Stimulated activated naive CD8-positive, alpha-beta T cell treated with anti-CD3 and anti-CD28 coated beads, Interleukin-15, Interleukin-2, amounts not matched to agents 100 ng/mL and 50 ng/mL, for 24 hours (primary cell): ENCODE data around the gene EP300.
"Not testable (repeated sequence)": the region's sequence is repeated elsewhere in the genome, so short reads cannot be mapped to it uniquely, and the experiment has no call there.

Experiments
- H3K27ac Mint-ChIP-seq: one replicate; pipeline ENCODE4 v1.8.0; 2021; ENCODE audit warnings: mild to moderate bottlenecking, mixed read lengths
- H3K27me3 Mint-ChIP-seq: one replicate; pipeline ENCODE4 v1.8.0; 2021; ENCODE audit warnings: mixed read lengths
- H3K36me3 Mint-ChIP-seq: one replicate; pipeline ENCODE4 v1.8.0; 2021; ENCODE audit warnings: low read depth, mixed read lengths
- H3K4me1 Mint-ChIP-seq: one replicate; pipeline ENCODE4 v1.8.0; 2021; ENCODE audit warnings: low read depth, mixed read lengths
- H3K4me3 Mint-ChIP-seq: one replicate; pipeline ENCODE4 v1.8.0; 2021; ENCODE audit warnings: mild to moderate bottlenecking, mixed read lengths
- H3K9me3 Mint-ChIP-seq: one replicate; pipeline ENCODE4 v1.8.0; 2021; ENCODE audit warnings: mixed read lengths

EP300 gene

DNA sequence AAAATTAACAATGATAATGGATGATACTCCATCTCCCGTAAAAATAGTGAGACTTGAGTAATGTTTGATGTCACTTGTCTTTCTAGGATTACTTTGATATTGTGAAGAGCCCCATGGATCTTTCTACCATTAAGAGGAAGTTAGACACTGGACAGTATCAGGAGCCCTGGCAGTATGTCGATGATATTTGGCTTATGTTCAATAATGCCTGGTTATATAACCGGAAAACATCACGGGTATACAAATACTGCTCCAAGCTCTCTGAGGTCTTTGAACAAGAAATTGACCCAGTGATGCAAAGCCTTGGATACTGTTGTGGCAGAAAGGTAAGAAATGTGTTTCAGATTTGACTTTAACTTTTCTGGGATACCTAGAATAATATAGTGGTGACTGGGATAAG, 64.7 kb downstream of the EP300 start:
- Mint-ChIP-seq H3K9me3 (no peaks in the 10 kb centered on the region), H3K36me3 (peaks cover 80% of the 10 kb centered on the region), H3K27ac (no peak overlapping the region), H3K4me1 (no peaks in the 10 kb centered on the region), H3K4me3 (no peak overlapping the region), H3K27me3 (no peaks in the 10 kb centered on the region)

DNA sequence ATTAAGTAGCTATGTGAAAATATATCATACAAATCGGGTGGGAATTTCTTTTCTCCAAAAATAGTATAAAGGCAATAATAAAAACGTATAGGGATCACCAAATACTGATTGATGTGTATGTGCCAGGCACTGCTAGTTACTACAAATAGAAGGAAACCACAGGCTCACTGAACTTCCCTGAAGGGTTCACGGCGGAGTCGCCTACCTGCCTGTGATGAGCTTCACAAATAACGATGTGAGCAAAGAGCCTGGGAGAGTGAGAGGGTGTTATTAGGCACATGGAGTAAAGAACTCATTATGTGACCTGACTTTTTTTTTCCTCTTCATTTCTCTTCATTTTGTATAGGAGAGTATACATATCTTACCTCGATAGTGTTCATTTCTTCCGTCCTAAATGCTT, 76.8 kb downstream of the EP300 start:
- H3K27me3 Mint-ChIP-seq = no peaks in the 10 kb centered on the region
- no peaks in the 10 kb centered on the region for H3K4me1 Mint-ChIP-seq
- peaks cover 62% of the 10 kb centered on the region for H3K36me3 Mint-ChIP-seq
- H3K27ac Mint-ChIP-seq = no peak overlapping the region
- no peaks in the 10 kb centered on the region for H3K9me3 Mint-ChIP-seq
- no peak overlapping the region for H3K4me3 Mint-ChIP-seq

GRCh38 chr22:41171996-41172395, 79.6 kb downstream of the EP300 start:
- peaks cover 5% of the 10 kb centered on the region for H3K4me1 Mint-ChIP-seq
- no peak overlapping the region for H3K27ac Mint-ChIP-seq
- peaks cover 64% of the 10 kb centered on the region for H3K36me3 Mint-ChIP-seq
- H3K4me3 Mint-ChIP-seq = no peak overlapping the region
- H3K27me3 Mint-ChIP-seq = no peaks in the 10 kb centered on the region
- H3K9me3 Mint-ChIP-seq = no peaks in the 10 kb centered on the region

DNA sequence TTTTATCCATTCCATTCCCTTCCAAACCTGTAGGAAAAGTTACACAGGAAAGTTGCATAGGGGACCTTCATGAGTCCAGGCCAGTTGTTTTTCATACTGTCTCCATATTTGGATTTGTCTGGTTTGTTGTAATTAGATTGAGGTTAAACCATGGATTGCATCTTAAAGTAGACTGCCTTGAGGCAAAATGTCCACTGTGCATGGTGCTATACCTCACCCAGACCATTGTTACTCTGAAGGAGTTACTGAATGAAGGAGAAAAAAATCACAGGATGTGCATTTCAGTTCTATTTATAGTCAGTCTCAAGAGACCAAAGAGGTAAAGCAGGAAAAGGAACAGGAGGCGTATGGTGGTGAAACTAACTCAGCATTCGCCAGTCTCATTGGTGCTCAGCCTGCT, 83.2 kb downstream of the EP300 start:
- Mint-ChIP-seq H3K27ac (no peak overlapping the region), H3K27me3 (no peaks in the 10 kb centered on the region), H3K4me1 (peaks cover 5% of the 10 kb centered on the region), H3K36me3 (peaks cover 58% of the 10 kb centered on the region), H3K9me3 (no peaks in the 10 kb centered on the region), H3K4me3 (no peak overlapping the region)

- H3K9me3 Mint-ChIP-seq = no peaks in the 10 kb centered on the region
- H3K4me3 Mint-ChIP-seq = no peak overlapping the region
- no peaks in the 10 kb centered on the region for H3K27me3 Mint-ChIP-seq
- H3K27ac Mint-ChIP-seq = no peak overlapping the region
- H3K36me3 Mint-ChIP-seq = peaks cover 57% of the 10 kb centered on the region
- peaks cover 5% of the 10 kb centered on the region for H3K4me1 Mint-ChIP-seq
Measured at GRCh38 chr22:41177040-41177621, 84.7 kb downstream of the EP300 start.

DNA sequence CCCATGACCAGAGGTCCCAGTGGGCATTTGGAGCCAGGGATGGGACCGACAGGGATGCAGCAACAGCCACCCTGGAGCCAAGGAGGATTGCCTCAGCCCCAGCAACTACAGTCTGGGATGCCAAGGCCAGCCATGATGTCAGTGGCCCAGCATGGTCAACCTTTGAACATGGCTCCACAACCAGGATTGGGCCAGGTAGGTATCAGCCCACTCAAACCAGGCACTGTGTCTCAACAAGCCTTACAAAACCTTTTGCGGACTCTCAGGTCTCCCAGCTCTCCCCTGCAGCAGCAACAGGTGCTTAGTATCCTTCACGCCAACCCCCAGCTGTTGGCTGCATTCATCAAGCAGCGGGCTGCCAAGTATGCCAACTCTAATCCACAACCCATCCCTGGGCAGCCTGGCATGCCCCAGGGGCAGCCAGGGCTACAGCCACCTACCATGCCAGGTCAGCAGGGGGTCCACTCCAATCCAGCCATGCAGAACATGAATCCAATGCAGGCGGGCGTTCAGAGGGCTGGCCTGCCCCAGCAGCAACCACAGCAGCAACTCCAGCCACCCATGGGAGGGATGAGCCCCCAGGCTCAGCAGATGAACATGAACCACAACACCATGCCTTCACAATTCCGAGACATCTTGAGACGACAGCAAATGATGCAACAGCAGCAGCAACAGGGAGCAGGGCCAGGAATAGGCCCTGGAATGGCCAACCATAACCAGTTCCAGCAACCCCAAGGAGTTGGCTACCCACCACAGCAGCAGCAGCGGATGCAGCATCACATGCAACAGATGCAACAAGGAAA, 85.4 kb downstream of the EP300 start:
- H3K4me1 Mint-ChIP-seq = peaks cover 5% of the 10 kb centered on the region
- H3K4me3 Mint-ChIP-seq = no peak overlapping the region
- H3K36me3 Mint-ChIP-seq = peaks cover 52% of the 10 kb centered on the region
- H3K27ac Mint-ChIP-seq = no peak overlapping the region
- H3K9me3 Mint-ChIP-seq = no peaks in the 10 kb centered on the region
- no peaks in the 10 kb centered on the region for H3K27me3 Mint-ChIP-seq

DNA sequence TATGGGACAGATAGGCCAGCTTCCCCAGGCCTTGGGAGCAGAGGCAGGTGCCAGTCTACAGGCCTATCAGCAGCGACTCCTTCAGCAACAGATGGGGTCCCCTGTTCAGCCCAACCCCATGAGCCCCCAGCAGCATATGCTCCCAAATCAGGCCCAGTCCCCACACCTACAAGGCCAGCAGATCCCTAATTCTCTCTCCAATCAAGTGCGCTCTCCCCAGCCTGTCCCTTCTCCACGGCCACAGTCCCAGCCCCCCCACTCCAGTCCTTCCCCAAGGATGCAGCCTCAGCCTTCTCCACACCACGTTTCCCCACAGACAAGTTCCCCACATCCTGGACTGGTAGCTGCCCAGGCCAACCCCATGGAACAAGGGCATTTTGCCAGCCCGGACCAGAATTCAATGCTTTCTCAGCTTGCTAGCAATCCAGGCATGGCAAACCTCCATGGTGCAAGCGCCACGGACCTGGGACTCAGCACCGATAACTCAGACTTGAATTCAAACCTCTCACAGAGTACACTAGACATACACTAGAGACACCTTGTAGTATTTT, 86.1 kb downstream of the EP300 start:
- Mint-ChIP-seq H3K27ac (peak overlapping the region; percentile 23), H3K9me3 (no peaks in the 10 kb centered on the region), H3K4me3 (no peak overlapping the region), H3K27me3 (no peaks in the 10 kb centered on the region), H3K36me3 (peaks cover 45% of the 10 kb centered on the region), H3K4me1 (peaks cover 5% of the 10 kb centered on the region)

GRCh38 chr22:41180362-41180761, 88.0 kb downstream of the EP300 start:
- H3K9me3 Mint-ChIP-seq, H3K27ac Mint-ChIP-seq, H3K4me1 Mint-ChIP-seq, H3K27me3 Mint-ChIP-seq, H3K4me3 Mint-ChIP-seq: not testable (repeated sequence)
- H3K36me3 Mint-ChIP-seq = peaks cover 42% of the 10 kb centered on the region

DNA sequence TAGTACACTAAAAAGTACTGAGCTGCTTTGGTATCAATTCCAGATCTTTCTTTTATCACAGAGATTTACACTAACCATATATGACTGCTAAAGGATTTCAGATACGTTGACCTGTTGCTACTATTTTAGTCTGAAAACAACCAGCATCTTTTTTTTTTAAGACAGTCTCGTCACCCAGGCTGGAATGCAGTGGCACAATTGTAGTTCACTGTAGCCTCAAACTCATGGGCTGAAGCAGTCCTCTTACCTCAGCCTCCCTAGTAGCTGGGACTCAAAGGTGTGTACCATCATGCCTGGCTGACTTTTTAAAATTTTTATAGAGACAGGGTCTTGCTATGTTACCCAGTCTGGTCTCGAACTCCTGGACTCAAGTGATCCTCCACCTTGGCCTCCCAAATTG, 88.5 kb downstream of the EP300 start:
- no peaks in the 10 kb centered on the region for H3K9me3 Mint-ChIP-seq
- H3K36me3 Mint-ChIP-seq = peaks cover 37% of the 10 kb centered on the region
- no peak overlapping the region for H3K4me3 Mint-ChIP-seq
- no peaks in the 10 kb centered on the region for H3K27me3 Mint-ChIP-seq
- no peak overlapping the region for H3K27ac Mint-ChIP-seq
- H3K4me1 Mint-ChIP-seq = no peaks in the 10 kb centered on the region

DNA sequence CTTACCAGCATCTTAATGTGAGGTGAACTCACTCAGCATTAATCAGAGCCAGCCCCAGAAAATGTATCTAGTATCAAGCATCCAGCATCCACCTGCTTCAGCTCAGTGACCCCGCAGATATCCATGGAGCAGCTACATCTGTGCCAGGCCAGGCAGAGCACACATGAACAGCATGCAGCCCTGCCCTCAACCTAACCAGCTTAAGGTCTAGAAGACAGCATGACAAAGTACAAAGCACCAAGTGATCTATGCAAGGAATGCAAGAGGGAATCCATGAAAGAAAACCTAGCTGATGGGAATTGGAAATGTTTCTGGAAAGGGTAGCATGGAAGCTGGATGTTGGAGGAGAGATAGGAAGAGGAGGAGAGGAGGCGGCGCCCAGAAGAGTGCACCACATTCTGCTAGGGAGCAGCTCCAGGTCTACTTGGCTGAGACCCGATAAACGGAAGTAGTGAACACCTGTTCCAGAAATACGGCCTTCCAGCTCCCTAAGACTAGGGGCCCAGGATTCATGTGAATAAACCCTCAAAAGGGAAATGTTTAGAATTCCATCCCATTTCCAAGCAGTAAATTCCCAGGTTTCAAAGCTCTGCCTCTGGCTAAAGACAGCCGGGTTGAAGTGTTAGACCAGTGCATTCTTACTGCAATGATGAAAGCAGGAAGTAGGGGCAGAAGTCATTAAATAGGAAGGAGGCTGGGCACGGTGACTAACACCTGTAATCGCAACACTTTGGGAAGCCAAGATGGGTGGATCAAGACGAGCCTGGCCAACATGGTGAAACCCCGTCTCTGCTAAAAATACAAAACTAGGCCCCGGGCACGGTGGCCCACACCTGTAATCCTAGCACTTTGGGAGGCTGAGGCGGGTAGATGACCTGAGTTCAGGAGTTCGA, 89.2 kb downstream of the EP300 start:
- Mint-ChIP-seq H3K27ac (no peak overlapping the region), H3K4me3 (no peak overlapping the region), H3K36me3 (peaks cover 30% of the 10 kb centered on the region), H3K4me1 (no peaks in the 10 kb centered on the region), H3K27me3 (no peaks in the 10 kb centered on the region), H3K9me3 (no peaks in the 10 kb centered on the region)

- H3K4me1 Mint-ChIP-seq = no peaks in the 10 kb centered on the region
- H3K36me3 Mint-ChIP-seq = peaks cover 7% of the 10 kb centered on the region
- H3K27me3 Mint-ChIP-seq = no peaks in the 10 kb centered on the region
- no peak overlapping the region for H3K27ac Mint-ChIP-seq
- H3K4me3 Mint-ChIP-seq = no peak overlapping the region
- no peaks in the 10 kb centered on the region for H3K9me3 Mint-ChIP-seq
Measured at GRCh38 chr22:41184679-41185078, 92.3 kb downstream of the EP300 start.

- Mint-ChIP-seq H3K27me3 (peaks cover 1% of the 10 kb centered on the region), H3K9me3 (no peaks in the 10 kb centered on the region), H3K36me3 (no peaks in the 10 kb centered on the region), H3K4me1 (no peaks in the 10 kb centered on the region), H3K27ac (no peak overlapping the region), H3K4me3 (no peak overlapping the region)
Measured at GRCh38 chr22:41191467-41191866, 99.1 kb downstream of the EP300 start.

DNA sequence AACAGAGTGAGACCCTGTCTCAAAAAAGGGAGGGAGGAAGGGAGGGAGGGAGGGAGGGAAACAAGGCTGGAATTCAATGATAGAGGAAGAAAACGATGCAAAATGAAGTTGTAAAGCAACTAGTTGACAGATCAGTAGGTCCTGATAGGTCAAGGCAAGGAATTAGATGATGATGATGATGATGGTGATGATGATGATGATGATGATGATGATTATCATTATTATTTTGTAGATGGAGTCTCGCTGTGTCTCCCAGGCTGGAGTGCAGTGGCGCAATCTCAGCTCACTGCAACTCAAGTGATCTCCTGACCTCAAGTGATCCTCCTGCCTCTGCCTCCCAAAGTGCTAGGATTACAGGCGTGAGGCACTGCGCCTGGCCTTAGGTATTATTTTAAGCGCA, 101.4 kb downstream of the EP300 start:
- H3K4me1 Mint-ChIP-seq = peaks cover 9% of the 10 kb centered on the region
- H3K4me3 Mint-ChIP-seq = no peak overlapping the region
- no peaks in the 10 kb centered on the region for H3K36me3 Mint-ChIP-seq
- no peaks in the 10 kb centered on the region for H3K9me3 Mint-ChIP-seq
- H3K27me3 Mint-ChIP-seq = peaks cover 8% of the 10 kb centered on the region
- no peak overlapping the region for H3K27ac Mint-ChIP-seq

GRCh38 chr22:41197038-41197972, 104.9 kb downstream of the EP300 start:
- H3K27me3 Mint-ChIP-seq = peaks cover 19% of the 10 kb centered on the region
- peak overlapping the region; percentile 46 for H3K27ac Mint-ChIP-seq
- no peaks in the 10 kb centered on the region for H3K36me3 Mint-ChIP-seq
- H3K4me3 Mint-ChIP-seq = peak overlapping the region; percentile 88
- H3K4me1 Mint-ChIP-seq = peaks cover 9% of the 10 kb centered on the region
- no peaks in the 10 kb centered on the region for H3K9me3 Mint-ChIP-seq
